Heart right ventricle (tissue), 16 donors: Measurements from ENCODE around the gene FRY. TPM values are rescaled to one million over a fixed set of nuclear protein-coding genes. Genes with fewer than 3 reads are reported as not detected.
A peak's percentile ranks its signal among the peaks of the same experiment; 100 is the strongest.

ENCODE experiments used
- ATAC-seq, 8 donors: fragments of 200-7000 bp; cut with Tn5 transposase; one replicate each; pipeline ENCODE4 v1.9.1; 2020; ENCODE audit warnings: mild to moderate bottlenecking in 8 of 8, moderate library complexity in 8 of 8, moderate number of reproducible peaks in 1 of 8
- DNase-seq, 2 donors: peaks; one replicate each; pipeline ENCODE4 v3.0.0-alpha.2; 2020
- H3K27ac ChIP-seq, 10 donors: fragments of 200-600 bp; sonication (generic) in 2 of 10; one replicate each; pipeline versions ENCODE4 v1.5.0 to v1.8.0; 2020 to 2022; ENCODE audit warnings: mild to moderate bottlenecking in 3 of 10
- H3K27me3 ChIP-seq, 7 donors: fragments of 200-600 bp; one replicate each; pipeline ENCODE4 v1.8.0; 2021 to 2022; ENCODE audit warnings: mild to moderate bottlenecking in 2 of 7
- H3K36me3 ChIP-seq, 9 donors: fragments of 200-600 bp; sonication (generic) in 1 of 9; one replicate each; pipeline versions ENCODE4 v1.5.0 to v1.8.0; 2020 to 2022; ENCODE audit warnings: mild to moderate bottlenecking in 2 of 9
- H3K4me1 ChIP-seq, 9 donors: fragments of 200-600 bp; sonication (generic) in 1 of 9; one replicate each; pipeline versions ENCODE4 v1.5.0 to v1.8.0; 2020 to 2022; ENCODE audit warnings: mild to moderate bottlenecking in 4 of 9
- H3K4me3 ChIP-seq, 10 donors: fragments of 200-600 bp; sonication (generic) in 2 of 10; one replicate each; pipeline versions ENCODE4 v1.5.0 to v1.8.0; 2020 to 2022; ENCODE audit warnings: mild to moderate bottlenecking in 7 of 10, moderate library complexity in 2 of 10
- H3K9me3 ChIP-seq, 11 donors: fragments of 200-600 bp in 10 of 11; sonication (generic) in 2 of 11; one replicate each; pipeline versions ENCODE4 v1.5.0 to v1.8.0; 2013 to 2022; ENCODE audit warnings: mild to moderate bottlenecking in 2 of 11, control low read depth in 1 of 11, moderate library complexity in 1 of 11
- WGBS, 2 donors: extraction: QIAGEN DNeasy Blood & Tissue Kit; methylation state at CpG; one replicate each; pipeline ENCODE4 v1.1.7; 2013; ENCODE audit warnings: inconsistent platforms in 1 of 2; 5-methylcytosine and 5-hydroxymethylcytosine counted together
- intact Hi-C, 10 donors: fragments of 100-400 bp; cut with DNase I; formaldehyde crosslinking; loops; one replicate each; pipeline versions ENCODE4 v1.11.1 to v1.14.2; 2022
- polyA plus RNA-seq, 2 donors: library from polyadenylated mRNA; stranded (reverse); fragments of 200-250 nt; gene quantifications; one replicate each; pipeline ENCODE4 v1.2.3, GENCODE V29; 2013
- total RNA-seq, 10 donors: library from RNA; stranded (reverse); fragmentation: NEBNext Ultra II Directional in 3 of 10; extraction: Animal tissue kit (Norgen Biotek cat#: 25700) in 3 of 10; gene quantifications; one replicate each; pipeline versions ENCODE4 v1.2.1 to v1.2.4, GENCODE V29; 2021 to 2023
- TF ChIP-seq, protein P1 (sequence below), 9 donors: fragments of 200-600 bp; sonication (generic) in 2 of 9; IDR thresholded peaks; one replicate each; pipeline versions ENCODE4 v1.5.0 to v1.8.0; 2021 to 2022; ENCODE audit warnings: antibody characterized with exemption in 9 of 9, mild to moderate bottlenecking in 5 of 9, moderate library complexity in 1 of 9
- donor health status: Arrhythmogenic right ventricular cardiomyopathy.
- donor health status: ischemic (EF 13 %, LVEDD 7.1; RV severe dilation, severe dysfunction).
- donor health status: healthy with polysubstance abuse.
- donor health status: DM: no; HTN: yes; CAD: no.
- donor health status: DM: no; HTN: no; CAD: no.
- donor health status: ischemic (EF 25% LVEDD 6.9; RV normal size, moderate dysfunction).
- donor health status: ischemic (EF 25% LVEDD 5.7; RV mildly dilated, moderate dysfunction).
- donor health status: healthy.
- donor health status: DM: yes; HTN: yes; CAD: no.
- donor health status: Ischemic cardiomyopathy.
- donor health status: ischemic (EF 35%, LVEDD 5.7; RV mildly dilated, moderate dysfunction).
- donor health status: nonischemic (EF 11% LVEDD 7.7; RV severe dilation, severe dysfunction).
- donor health status: DM: yes; HTN: yes; CAD: no.
- donor health status: PGD.
- donor health status: ischemic (EF 29% LVEDD 5.4; RV normal size, mild dysfunction).
- donor health status: nonischemic (EF 23%, LVEDD 6.1; RV moderate dilation, normal function).

Gene FRY
- total and polyA plus RNA-seq, 12 donors: 24.9 to 268 (median 207) TPM

DNA sequence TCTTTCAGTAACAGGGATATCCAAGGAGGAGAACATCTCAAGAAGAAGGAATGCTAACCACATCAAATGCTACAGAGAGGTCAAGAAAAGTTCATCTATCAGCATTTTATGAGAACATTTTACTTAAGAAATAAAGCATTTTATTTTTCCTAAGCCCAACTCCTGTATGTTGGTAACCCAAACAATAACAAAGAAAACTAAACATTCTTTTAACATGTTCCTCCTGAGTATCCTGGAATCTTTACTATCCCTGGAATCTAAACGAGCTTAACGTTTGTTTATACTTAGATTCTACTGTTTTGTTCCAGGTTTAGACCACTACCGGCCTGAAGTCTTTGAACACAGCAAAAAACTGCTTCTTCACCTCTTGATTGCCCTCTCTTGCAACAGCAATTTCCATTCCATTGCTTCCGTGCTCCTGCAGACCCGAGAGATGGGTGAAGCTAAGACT is 193.9 kb downstream of the FRY start:
- H3K4me1 ChIP-seq: peaks cover 0 to 13% (median 4%) of the 10 kb centered on the region in 9 donors
- DNase-seq (no peak), ATAC-seq (no peak)
- no peaks in the 10 kb centered on the region for H3K27me3 ChIP-seq
- TF ChIP-seq, protein P1, sequence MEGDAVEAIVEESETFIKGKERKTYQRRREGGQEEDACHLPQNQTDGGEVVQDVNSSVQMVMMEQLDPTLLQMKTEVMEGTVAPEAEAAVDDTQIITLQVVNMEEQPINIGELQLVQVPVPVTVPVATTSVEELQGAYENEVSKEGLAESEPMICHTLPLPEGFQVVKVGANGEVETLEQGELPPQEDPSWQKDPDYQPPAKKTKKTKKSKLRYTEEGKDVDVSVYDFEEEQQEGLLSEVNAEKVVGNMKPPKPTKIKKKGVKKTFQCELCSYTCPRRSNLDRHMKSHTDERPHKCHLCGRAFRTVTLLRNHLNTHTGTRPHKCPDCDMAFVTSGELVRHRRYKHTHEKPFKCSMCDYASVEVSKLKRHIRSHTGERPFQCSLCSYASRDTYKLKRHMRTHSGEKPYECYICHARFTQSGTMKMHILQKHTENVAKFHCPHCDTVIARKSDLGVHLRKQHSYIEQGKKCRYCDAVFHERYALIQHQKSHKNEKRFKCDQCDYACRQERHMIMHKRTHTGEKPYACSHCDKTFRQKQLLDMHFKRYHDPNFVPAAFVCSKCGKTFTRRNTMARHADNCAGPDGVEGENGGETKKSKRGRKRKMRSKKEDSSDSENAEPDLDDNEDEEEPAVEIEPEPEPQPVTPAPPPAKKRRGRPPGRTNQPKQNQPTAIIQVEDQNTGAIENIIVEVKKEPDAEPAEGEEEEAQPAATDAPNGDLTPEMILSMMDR (IDR thresholded peaks at IDR 0.05): no peak
- H3K36me3 ChIP-seq: peaks cover 0 to 98% (median 42%) of the 10 kb centered on the region in 9 donors
- H3K4me3 ChIP-seq: no peak overlapping the region
- WGBS, 2 donors: 55 to 66% methylated on average over 5 of the region's 5 CpGs
- no peak overlapping the region for H3K27ac ChIP-seq
- intact Hi-C loops: loop anchor here in 1 of 10 donors (10.0 kb wide), 1 partner anchor 201 kb away; no protein-coding TSS in a partner anchor
- no peaks in the 10 kb centered on the region for H3K9me3 ChIP-seq

DNA sequence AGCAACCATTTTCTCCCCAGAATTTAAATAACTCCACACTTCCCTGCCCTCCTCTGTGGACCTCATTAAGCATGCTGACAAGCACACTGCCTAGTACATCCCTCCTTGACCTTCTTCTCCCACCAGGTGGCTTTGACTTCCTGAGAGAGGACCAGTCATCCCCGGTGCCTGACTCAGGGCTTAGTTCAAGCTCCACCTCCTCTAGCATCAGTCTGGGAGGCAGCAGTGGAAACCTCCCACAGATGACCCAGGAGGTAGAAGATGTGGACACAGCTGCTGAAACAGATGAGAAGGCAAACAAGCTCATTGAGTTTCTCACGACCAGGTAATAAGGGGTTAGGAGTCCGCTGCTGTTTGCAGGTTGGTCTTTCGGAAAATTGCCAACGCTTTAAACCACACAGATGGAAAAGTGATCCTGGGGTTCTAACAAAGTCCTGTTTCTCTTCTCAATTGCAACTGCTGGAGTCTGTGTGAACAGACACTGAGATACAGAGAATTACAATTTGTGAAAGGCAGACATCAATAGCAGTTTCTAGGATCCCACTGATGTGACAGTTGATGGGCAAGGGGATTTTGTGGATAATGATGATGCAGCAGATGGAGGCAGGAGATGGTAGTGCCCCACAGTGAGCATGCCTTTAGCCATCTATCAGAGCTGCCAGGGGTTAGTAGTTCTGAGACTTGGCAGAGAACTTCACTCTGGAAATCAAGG is 196.9 kb downstream of the FRY start:
- Histone ChIP-seq H3K27me3 (no peaks in the 10 kb centered on the region), H3K4me3 (no peak overlapping the region), H3K27ac (no peak overlapping the region), H3K36me3 (peaks cover 0 to 99% (median 47%) of the 10 kb centered on the region in 9 donors), H3K9me3 (no peaks in the 10 kb centered on the region), H3K4me1 (peaks cover 0 to 30% (median 12%) of the 10 kb centered on the region in 9 donors)
- TF ChIP-seq, protein P1 (IDR thresholded peaks at IDR 0.05): no peak
- intact Hi-C loops: loop anchor here in 1 of 10 donors (10.0 kb wide), 1 partner anchor 204 kb away; no protein-coding TSS in a partner anchor
- WGBS, 2 donors: 86 to 90% methylated on average over 5 of the region's 5 CpGs
- no peak for DNase-seq
- ATAC-seq: no peak

DNA sequence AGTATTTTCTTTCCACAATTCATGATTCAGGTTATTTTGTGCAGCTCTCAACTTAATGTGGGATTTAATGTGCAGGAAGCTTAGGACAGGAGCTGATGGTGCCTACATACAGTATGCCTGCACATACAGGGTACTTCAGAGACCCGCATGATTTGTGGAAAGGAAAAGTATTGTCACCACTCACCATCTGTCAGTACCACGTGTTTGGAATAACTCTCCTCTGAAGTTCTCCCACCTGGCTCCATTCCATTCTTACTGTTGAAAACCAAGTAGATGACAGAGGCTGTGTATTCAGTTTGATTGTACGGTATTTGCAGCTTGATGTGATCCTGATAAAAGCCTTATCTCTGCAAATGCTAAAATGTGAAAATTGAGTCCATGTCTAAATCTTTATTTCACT is 197.9 kb downstream of the FRY start:
- peak overlapping the region in 2 of 10 donors; percentile 7 to 51 for H3K27ac ChIP-seq
- peaks cover 0 to 30% (median 12%) of the 10 kb centered on the region in 9 donors for H3K4me1 ChIP-seq
- 26 to 47% methylated on average over 3 of the region's 3 CpGs for WGBS, 2 donors
- peaks cover 0 to 93% (median 47%) of the 10 kb centered on the region in 9 donors for H3K36me3 ChIP-seq
- no peaks in the 10 kb centered on the region for H3K9me3 ChIP-seq
- ATAC-seq: peak in 7 of 8 donors; percentile 14 to 63 (median 50)
- H3K4me3 ChIP-seq: no peak overlapping the region
- H3K27me3 ChIP-seq: no peaks in the 10 kb centered on the region
- intact Hi-C loops: loop anchor here in 1 of 10 donors (10.0 kb wide), 1 partner anchor 205 kb away; no protein-coding TSS in a partner anchor
- DNase-seq: no peak
- TF ChIP-seq, protein P1 (IDR thresholded peaks at IDR 0.05): no peak

DNA sequence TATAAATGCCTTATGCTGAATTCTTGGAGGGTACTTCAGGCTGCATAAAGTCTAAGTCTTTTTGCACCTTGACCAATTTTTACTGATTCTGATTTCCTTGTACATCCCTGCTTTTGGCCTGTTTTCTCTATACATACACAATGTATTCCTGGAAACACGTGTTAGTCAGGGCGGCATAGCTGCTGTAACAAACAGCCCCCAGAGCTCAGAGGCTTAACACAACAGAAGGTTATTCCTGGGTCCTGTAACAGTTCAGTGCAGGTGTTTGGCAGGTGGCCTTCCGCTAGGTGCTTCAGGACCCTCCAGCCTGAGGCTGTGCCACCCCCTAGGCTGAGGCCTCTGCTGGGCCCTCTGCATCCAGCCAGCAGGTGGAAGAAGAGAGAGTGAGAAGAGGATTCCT is 200.7 kb downstream of the FRY start:
- TF ChIP-seq, protein P1 (IDR thresholded peaks at IDR 0.05): no peak
- DNase-seq: no peak
- Histone ChIP-seq H3K27me3 (no peaks in the 10 kb centered on the region), H3K27ac (peak overlapping the region in 2 of 10 donors; percentile 6 to 47), H3K4me3 (no peak overlapping the region), H3K9me3 (no peaks in the 10 kb centered on the region), H3K4me1 (peaks cover 0 to 31% (median 12%) of the 10 kb centered on the region in 9 donors), H3K36me3 (peaks cover 0 to 93% (median 42%) of the 10 kb centered on the region in 9 donors)
- intact Hi-C loops: no loop called here
- 100% methylated on average over 3 of the region's 3 CpGs for whole genome bisulfite sequencing, 2 donors
- no peak for ATAC-seq
